Esophagus muscularis mucosa (tissue), 3 donors: ENCODE results near the gene NOS1.

Source experiments
- EP300 ChIP-seq: sonication (generic); formaldehyde crosslinking; IDR thresholded peaks from one replicate; pipeline ENCODE4 v1.6.1; 2017; ENCODE audit warnings: antibody characterized with exemption
- TF ChIP-seq, protein P1 (sequence below), 3 experiments: fragments of 200-600 bp in 2 of 3; fragments of 450-650 bp in 1 of 3; sonication (generic) in 2 of 3; IDR thresholded peaks; one replicate each; pipeline ENCODE4 v1.5.1; 2017 to 2019; ENCODE audit warnings: antibody characterized with exemption in 3 of 3, mild to moderate bottlenecking in 2 of 3, moderate library complexity in 1 of 3

DNA sequence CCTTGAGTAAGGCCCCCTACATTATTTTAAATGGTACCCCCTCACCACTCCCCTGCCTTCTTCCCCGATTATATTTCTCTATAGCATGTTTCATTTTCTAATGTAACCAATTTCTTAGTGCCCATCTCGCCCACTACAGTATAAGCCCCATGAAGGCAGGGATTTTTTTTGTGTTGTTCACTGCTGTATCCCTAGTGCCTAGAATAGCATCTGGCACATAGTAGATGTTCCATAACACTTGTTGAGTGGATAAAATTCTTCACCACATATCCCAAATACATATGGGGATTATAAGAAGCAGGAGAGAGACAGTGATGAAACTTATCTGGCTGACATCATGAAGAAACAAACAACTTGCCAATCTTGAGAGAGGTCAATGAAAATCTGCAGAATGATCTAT, 182.7 kb downstream of the NOS1 start:
- no peak for TF ChIP-seq EP300
- TF ChIP-seq, protein P1, sequence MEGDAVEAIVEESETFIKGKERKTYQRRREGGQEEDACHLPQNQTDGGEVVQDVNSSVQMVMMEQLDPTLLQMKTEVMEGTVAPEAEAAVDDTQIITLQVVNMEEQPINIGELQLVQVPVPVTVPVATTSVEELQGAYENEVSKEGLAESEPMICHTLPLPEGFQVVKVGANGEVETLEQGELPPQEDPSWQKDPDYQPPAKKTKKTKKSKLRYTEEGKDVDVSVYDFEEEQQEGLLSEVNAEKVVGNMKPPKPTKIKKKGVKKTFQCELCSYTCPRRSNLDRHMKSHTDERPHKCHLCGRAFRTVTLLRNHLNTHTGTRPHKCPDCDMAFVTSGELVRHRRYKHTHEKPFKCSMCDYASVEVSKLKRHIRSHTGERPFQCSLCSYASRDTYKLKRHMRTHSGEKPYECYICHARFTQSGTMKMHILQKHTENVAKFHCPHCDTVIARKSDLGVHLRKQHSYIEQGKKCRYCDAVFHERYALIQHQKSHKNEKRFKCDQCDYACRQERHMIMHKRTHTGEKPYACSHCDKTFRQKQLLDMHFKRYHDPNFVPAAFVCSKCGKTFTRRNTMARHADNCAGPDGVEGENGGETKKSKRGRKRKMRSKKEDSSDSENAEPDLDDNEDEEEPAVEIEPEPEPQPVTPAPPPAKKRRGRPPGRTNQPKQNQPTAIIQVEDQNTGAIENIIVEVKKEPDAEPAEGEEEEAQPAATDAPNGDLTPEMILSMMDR (IDR thresholded peaks at IDR 0.05): no peak
